ENCODE measurements around the gene SIGLEC6.

The SIGLEC6 gene

DNA sequence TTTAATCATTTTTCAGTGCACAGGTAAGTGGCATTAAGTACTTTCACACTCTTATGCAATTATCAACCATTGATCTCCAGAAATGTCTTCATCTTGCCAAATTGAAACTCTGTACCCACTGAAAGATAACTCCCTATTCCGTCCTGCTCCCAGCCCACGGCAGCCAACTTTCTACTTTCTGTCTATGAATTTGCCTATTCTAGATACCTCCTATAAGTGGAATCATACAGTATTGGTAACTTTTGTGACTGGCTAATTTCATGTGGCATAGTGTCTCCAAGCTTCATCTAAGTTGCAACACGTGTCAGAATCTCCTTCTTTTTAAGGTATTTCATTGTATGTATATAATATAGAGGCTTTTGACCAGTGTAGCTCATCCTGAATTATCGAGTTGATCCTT, 58.9 kb downstream of the SIGLEC6 start:
- DNase-seq: no peak

DNA sequence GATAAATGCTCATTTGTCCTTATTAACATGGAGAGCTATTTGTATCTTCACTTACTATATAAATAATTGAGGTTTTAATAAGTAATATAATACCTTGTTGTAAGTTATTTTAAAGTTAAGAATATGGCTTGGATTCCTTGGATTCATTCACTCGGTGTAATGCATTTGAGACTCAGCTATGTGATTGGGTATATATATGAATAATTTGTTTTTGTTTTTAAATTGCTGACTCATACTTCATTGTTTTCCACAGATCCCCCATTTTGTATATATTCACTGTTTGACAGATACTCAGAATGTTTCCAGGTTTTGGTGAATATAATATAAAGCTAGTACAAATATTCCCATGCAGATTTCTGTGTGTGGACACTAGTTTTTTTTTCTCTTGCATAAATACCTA, 59.9 kb downstream of the SIGLEC6 start:
- no peak for DNase-seq

- DNase-seq: no peak
Measured at GRCh38 chr19:51470966-51471365, 60.5 kb downstream of the SIGLEC6 start.

DNA sequence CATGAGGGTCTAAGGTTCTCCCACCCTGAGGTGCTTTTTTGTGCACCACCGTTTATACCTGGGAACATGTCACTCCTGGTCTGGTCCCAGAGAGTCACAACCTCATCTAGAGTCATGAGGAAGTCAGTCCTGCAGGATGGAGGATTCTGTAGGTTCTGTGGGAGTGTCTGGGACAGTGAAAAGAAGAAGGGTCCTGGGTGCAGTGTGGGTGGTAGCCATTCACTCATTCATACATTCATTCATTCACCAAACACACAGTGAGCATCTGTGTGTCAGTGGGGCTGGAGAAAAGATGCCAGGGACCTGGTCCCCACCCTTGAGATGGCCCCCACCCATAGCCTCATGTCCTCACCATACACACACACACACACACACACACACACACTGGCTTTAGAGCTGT, 61.8 kb downstream of the SIGLEC6 start:
- DNase-seq: no peak

DNA sequence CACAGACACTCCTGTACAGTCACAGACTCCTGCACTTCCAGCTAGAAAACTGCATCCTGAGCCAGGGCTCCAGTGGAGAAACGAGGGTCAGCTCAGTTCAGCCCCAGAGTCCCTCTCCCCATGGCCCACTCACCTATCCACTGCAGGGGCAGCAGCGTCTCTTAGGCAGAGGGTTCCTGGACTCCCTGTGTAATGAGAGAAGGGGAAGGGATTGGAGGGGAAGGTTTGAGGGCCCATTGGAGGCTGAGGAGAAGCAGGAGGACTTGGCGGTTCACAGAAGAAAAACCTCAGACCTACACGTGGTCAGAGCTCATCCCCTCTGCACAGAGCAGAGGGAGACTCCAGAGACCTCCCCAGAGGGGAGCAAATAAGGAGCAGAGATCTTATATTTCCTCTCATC, 62.3 kb downstream of the SIGLEC6 start:
- no peak for DNase-seq

GRCh38 chr19:51468545-51468920, 62.9 kb downstream of the SIGLEC6 start:
- DNase-seq: no peak

- no peak for DNase-seq
Measured at GRCh38 chr19:51467864-51468544, 63.5 kb downstream of the SIGLEC6 start.

Measured in CD4-positive, alpha-beta T cell treated with Interleukin-4 for 4 hours (primary cell).